Renal cortical epithelial cell (primary cell): ENCODE data around the gene TLE3. TPM values are rescaled to one million over a fixed set of nuclear protein-coding genes. Genes with fewer than 3 reads are reported as not detected.

ENCODE experiments used
- DNase-seq: peaks from one replicate; pipeline ENCODE4 v3.0.0-alpha.2; 2011; ENCODE audit warnings: low read depth
- total RNA-seq: library from RNA; depleted of rRNA; stranded (reverse); fragments of >200 nt; gene quantifications from 2 replicates; pipeline ENCODE4 v1.2.3, GENCODE V29; 2014

TLE3 gene
- total RNA-seq, 1 donor from 2014 or later: 31.4 TPM

GRCh38 chr15:70048578-70049514 lies 48.9 kb downstream of the TLE3 start:
- no peak for DNase-seq

- DNase-seq: no peak
These were observed 49.5 kb downstream of the TLE3 start for GRCh38 chr15:70048198-70048565.

GRCh38 chr15:70047386-70048197 lies 50.1 kb downstream of the TLE3 start:
- no peak for DNase-seq

- DNase-seq: no peak
These were observed 50.9 kb downstream of the TLE3 start for GRCh38 chr15:70046679-70047369.

GRCh38 chr15:70045045-70045444 lies 52.7 kb downstream of the TLE3 start:
- peak; percentile 55 for DNase-seq

GRCh38 chr15:70044168-70044567 lies 53.5 kb downstream of the TLE3 start:
- no peak for DNase-seq

GRCh38 chr15:70043590-70043989 lies 54.1 kb downstream of the TLE3 start:
- DNase-seq: no peak

GRCh38 chr15:70042553-70043214 lies 55.0 kb downstream of the TLE3 start:
- DNase-seq: no peak

- DNase-seq: peak; percentile 26
These were observed 57.8 kb downstream of the TLE3 start for GRCh38 chr15:70039917-70040316.

GRCh38 chr15:70038730-70039392 lies 58.9 kb downstream of the TLE3 start:
- no peak for DNase-seq

- DNase-seq: no peak
These were observed 60.5 kb downstream of the TLE3 start for GRCh38 chr15:70037292-70037640.

- no peak for DNase-seq
These were observed 61.0 kb downstream of the TLE3 start for GRCh38 chr15:70036585-70037291.

- DNase-seq: no peak
These were observed 62.0 kb downstream of the TLE3 start for GRCh38 chr15:70035719-70036077.

GRCh38 chr15:70035051-70035718 lies 62.5 kb downstream of the TLE3 start:
- no peak for DNase-seq

- no peak for DNase-seq
These were observed 63.1 kb downstream of the TLE3 start for GRCh38 chr15:70034596-70034995.

- DNase-seq: no peak
These were observed 63.6 kb downstream of the TLE3 start for GRCh38 chr15:70034141-70034540.

- DNase-seq: peak; percentile 13
These were observed 64.1 kb downstream of the TLE3 start for GRCh38 chr15:70033529-70034140.

GRCh38 chr15:70033109-70033508 lies 64.6 kb downstream of the TLE3 start:
- no peak for DNase-seq

- DNase-seq: no peak
These were observed 65.2 kb downstream of the TLE3 start for GRCh38 chr15:70032509-70032908.

- DNase-seq: no peak
These were observed 66.0 kb downstream of the TLE3 start for GRCh38 chr15:70031713-70032112.
